ENCODE data around the gene CD8B2.

The CD8B2 gene

GRCh38 chr2:106517329-106517728 is 30.2 kb downstream of the CD8B2 start:
- H3K27ac Mint-ChIP-seq (ENCODE audit: low read depth) = no peak overlapping the region
- no peak for ATAC-seq (replicated peaks; ENCODE audit: extremely low read depth, poor library complexity, severe bottlenecking)
- H3K4me1 Mint-ChIP-seq = peaks cover under 1% of the 10 kb centered on the region
- no peaks in the 10 kb centered on the region for H3K9me3 Mint-ChIP-seq
- H3K27me3 Mint-ChIP-seq = peaks cover 10% of the 10 kb centered on the region
- H3K4me3 Mint-ChIP-seq = no peak overlapping the region
- DNase-seq (ENCODE audit: low spot score in 2 of 2) = no peak
- H3K36me3 Mint-ChIP-seq (ENCODE audit: insufficient read depth) = no peaks in the 10 kb centered on the region

GRCh38 chr2:106519767-106520166 is 32.6 kb downstream of the CD8B2 start:
- no peak for ATAC-seq (replicated peaks; ENCODE audit: extremely low read depth, poor library complexity, severe bottlenecking)
- DNase-seq (ENCODE audit: low spot score in 2 of 2) = no peak
- no peaks in the 10 kb centered on the region for H3K36me3 Mint-ChIP-seq (ENCODE audit: insufficient read depth)
- peaks cover 10% of the 10 kb centered on the region for H3K27me3 Mint-ChIP-seq
- peaks cover 7% of the 10 kb centered on the region for H3K9me3 Mint-ChIP-seq
- H3K4me3 Mint-ChIP-seq = no peak overlapping the region
- no peaks in the 10 kb centered on the region for H3K4me1 Mint-ChIP-seq
- no peak overlapping the region for H3K27ac Mint-ChIP-seq (ENCODE audit: low read depth)

- Mint-ChIP-seq H3K4me3 (no peak overlapping the region), H3K9me3 (peaks cover 13% of the 10 kb centered on the region), H3K27ac (ENCODE audit: low read depth) (no peak overlapping the region), H3K27me3 (peaks cover 10% of the 10 kb centered on the region), H3K36me3 (ENCODE audit: insufficient read depth) (no peaks in the 10 kb centered on the region), H3K4me1 (no peaks in the 10 kb centered on the region)
- no peak for DNase-seq (ENCODE audit: low spot score in 2 of 2)
- no peak for ATAC-seq (replicated peaks; ENCODE audit: extremely low read depth, poor library complexity, severe bottlenecking)
Measured at GRCh38 chr2:106521016-106521415, 33.9 kb downstream of the CD8B2 start.

- no peaks in the 10 kb centered on the region for H3K4me1 Mint-ChIP-seq
- H3K27ac Mint-ChIP-seq (ENCODE audit: low read depth) = no peak overlapping the region
- peaks cover 26% of the 10 kb centered on the region for H3K27me3 Mint-ChIP-seq
- DNase-seq (ENCODE audit: low spot score in 2 of 2) (no peak), ATAC-seq (replicated peaks; ENCODE audit: extremely low read depth, poor library complexity, severe bottlenecking) (no peak)
- no peak overlapping the region for H3K4me3 Mint-ChIP-seq
- H3K9me3 Mint-ChIP-seq = peaks cover 13% of the 10 kb centered on the region
- H3K36me3 Mint-ChIP-seq (ENCODE audit: insufficient read depth) = no peaks in the 10 kb centered on the region
Measured at GRCh38 chr2:106523976-106524665, 37.0 kb downstream of the CD8B2 start.

GRCh38 chr2:106530866-106531265 is 43.7 kb downstream of the CD8B2 start:
- Mint-ChIP-seq H3K4me1 (no peaks in the 10 kb centered on the region), H3K27me3 (peaks cover 70% of the 10 kb centered on the region), H3K27ac (ENCODE audit: low read depth) (no peak overlapping the region), H3K9me3 (no peaks in the 10 kb centered on the region), H3K4me3 (no peak overlapping the region), H3K36me3 (ENCODE audit: insufficient read depth) (no peaks in the 10 kb centered on the region)
- no peak for DNase-seq (ENCODE audit: low spot score in 2 of 2)
- ATAC-seq (replicated peaks; ENCODE audit: extremely low read depth, poor library complexity, severe bottlenecking) = no peak

GRCh38 chr2:106531676-106532214 is 44.6 kb downstream of the CD8B2 start:
- no peak for ATAC-seq (replicated peaks; ENCODE audit: extremely low read depth, poor library complexity, severe bottlenecking)
- Mint-ChIP-seq H3K27ac (ENCODE audit: low read depth) (no peak overlapping the region), H3K4me3 (no peak overlapping the region), H3K27me3 (peaks cover 70% of the 10 kb centered on the region), H3K36me3 (ENCODE audit: insufficient read depth) (no peaks in the 10 kb centered on the region), H3K9me3 (no peaks in the 10 kb centered on the region), H3K4me1 (no peaks in the 10 kb centered on the region)
- DNase-seq (ENCODE audit: low spot score in 2 of 2) = no peak

GRCh38 chr2:106532236-106532635 is 45.1 kb downstream of the CD8B2 start:
- H3K4me1 Mint-ChIP-seq = no peaks in the 10 kb centered on the region

GRCh38 chr2:106534471-106534870 is 47.3 kb downstream of the CD8B2 start:
- peaks cover 51% of the 10 kb centered on the region for H3K27me3 Mint-ChIP-seq
- no peaks in the 10 kb centered on the region for H3K9me3 Mint-ChIP-seq
- no peaks in the 10 kb centered on the region for H3K36me3 Mint-ChIP-seq (ENCODE audit: insufficient read depth)
- H3K27ac Mint-ChIP-seq (ENCODE audit: low read depth) = no peak overlapping the region
- H3K4me3 Mint-ChIP-seq = no peak overlapping the region
- ATAC-seq (replicated peaks; ENCODE audit: extremely low read depth, poor library complexity, severe bottlenecking) = no peak
- H3K4me1 Mint-ChIP-seq = no peaks in the 10 kb centered on the region
- DNase-seq (ENCODE audit: low spot score in 2 of 2) = no peak

More at GRCh38 chr2:106532236-106532635, 45.1 kb downstream of the CD8B2 start:
- DNase-seq (ENCODE audit: low spot score in 2 of 2) (no peak), ATAC-seq (replicated peaks; ENCODE audit: extremely low read depth, poor library complexity, severe bottlenecking) (no peak)
- Mint-ChIP-seq H3K27ac (ENCODE audit: low read depth) (no peak overlapping the region), H3K36me3 (ENCODE audit: insufficient read depth) (no peaks in the 10 kb centered on the region), H3K27me3 (peaks cover 70% of the 10 kb centered on the region), H3K9me3 (no peaks in the 10 kb centered on the region), H3K4me3 (no peak overlapping the region)

- Mint-ChIP-seq H3K9me3 (no peaks in the 10 kb centered on the region), H3K27me3 (peaks cover 50% of the 10 kb centered on the region), H3K4me3 (no peak overlapping the region), H3K36me3 (ENCODE audit: insufficient read depth) (no peaks in the 10 kb centered on the region), H3K27ac (ENCODE audit: low read depth) (no peak overlapping the region), H3K4me1 (no peaks in the 10 kb centered on the region)
- ATAC-seq (replicated peaks; ENCODE audit: extremely low read depth, poor library complexity, severe bottlenecking) = no peak
- DNase-seq (ENCODE audit: low spot score in 2 of 2) = no peak
Measured at GRCh38 chr2:106536490-106536889, 49.3 kb downstream of the CD8B2 start.

- Mint-ChIP-seq H3K27me3 (peaks cover 50% of the 10 kb centered on the region), H3K27ac (ENCODE audit: low read depth) (no peak overlapping the region), H3K9me3 (no peaks in the 10 kb centered on the region), H3K4me3 (no peak overlapping the region), H3K4me1 (no peaks in the 10 kb centered on the region), H3K36me3 (ENCODE audit: insufficient read depth) (no peaks in the 10 kb centered on the region)
- peak; percentile 36 for ATAC-seq (replicated peaks; ENCODE audit: extremely low read depth, poor library complexity, severe bottlenecking)
- no peak for DNase-seq (ENCODE audit: low spot score in 2 of 2)
Measured at GRCh38 chr2:106537047-106537446, 49.9 kb downstream of the CD8B2 start.

GRCh38 chr2:106537791-106538191 is 50.6 kb downstream of the CD8B2 start:
- no peaks in the 10 kb centered on the region for H3K4me1 Mint-ChIP-seq
- H3K36me3 Mint-ChIP-seq (ENCODE audit: insufficient read depth) = peaks cover 1% of the 10 kb centered on the region
- no peak for DNase-seq (ENCODE audit: low spot score in 2 of 2)
- H3K9me3 Mint-ChIP-seq = no peaks in the 10 kb centered on the region
- H3K27me3 Mint-ChIP-seq = peaks cover 55% of the 10 kb centered on the region
- no peak overlapping the region for H3K4me3 Mint-ChIP-seq
- H3K27ac Mint-ChIP-seq (ENCODE audit: low read depth) = no peak overlapping the region
- no peak for ATAC-seq (replicated peaks; ENCODE audit: extremely low read depth, poor library complexity, severe bottlenecking)

GRCh38 chr2:106540886-106541285 is 53.7 kb downstream of the CD8B2 start:
- no peak for DNase-seq (ENCODE audit: low spot score in 2 of 2)
- Mint-ChIP-seq H3K9me3 (no peaks in the 10 kb centered on the region), H3K4me3 (no peak overlapping the region), H3K36me3 (ENCODE audit: insufficient read depth) (peaks cover 2% of the 10 kb centered on the region), H3K27ac (ENCODE audit: low read depth) (no peak overlapping the region), H3K27me3 (peaks cover 47% of the 10 kb centered on the region), H3K4me1 (no peaks in the 10 kb centered on the region)
- no peak for ATAC-seq (replicated peaks; ENCODE audit: extremely low read depth, poor library complexity, severe bottlenecking)

GRCh38 chr2:106541333-106541732 is 54.2 kb downstream of the CD8B2 start:
- ATAC-seq (replicated peaks; ENCODE audit: extremely low read depth, poor library complexity, severe bottlenecking) (no peak), DNase-seq (ENCODE audit: low spot score in 2 of 2) (no peak)
- Mint-ChIP-seq H3K27me3 (peaks cover 51% of the 10 kb centered on the region), H3K4me1 (no peaks in the 10 kb centered on the region), H3K9me3 (no peaks in the 10 kb centered on the region), H3K27ac (ENCODE audit: low read depth) (no peak overlapping the region), H3K4me3 (no peak overlapping the region), H3K36me3 (ENCODE audit: insufficient read depth) (peaks cover 2% of the 10 kb centered on the region)

All from central memory CD8-positive, alpha-beta T cell (primary cell).